H9 (cell line): ENCODE data around the gene PLXNB2. TPM values are rescaled to one million over a fixed set of nuclear protein-coding genes. Genes with fewer than 3 reads are reported as not detected.

Experiments used
- DNase-seq: peaks from one replicate; pipeline ENCODE4 v3.0.0-alpha.2; 2017
- H2AFZ ChIP-seq: one replicate; pipeline ENCODE4 v1.6.1; 2013; ENCODE audit warnings: mild to moderate bottlenecking, low read length, control low read depth, moderate library complexity
- H2AK5ac ChIP-seq: 2 replicates; pipeline ENCODE4 v1.6.1; 2013; ENCODE audit warnings: low read length, control low read depth, mixed read lengths; ENCODE audit not compliant: insufficient read length
- H2BK120ac ChIP-seq: one replicate; pipeline ENCODE4 v1.6.1; 2013; ENCODE audit warnings: low read depth, mild to moderate bottlenecking, low read length, control low read depth, inconsistent platforms; ENCODE audit not compliant: poor library complexity, severe bottlenecking
- H2BK12ac ChIP-seq: 2 replicates; pipeline ENCODE4 v1.6.1; 2013; ENCODE audit warnings: low read length, control low read depth, mixed read lengths, low read depth; ENCODE audit not compliant: insufficient read length
- H2BK15ac ChIP-seq: 2 replicates; pipeline ENCODE4 v1.6.1; 2013; ENCODE audit warnings: low read depth, low read length, control low read depth
- H2BK20ac ChIP-seq: one replicate; pipeline ENCODE4 v1.6.1; 2013; ENCODE audit warnings: low read depth, mild to moderate bottlenecking, low read length, control low read depth, inconsistent platforms; ENCODE audit not compliant: poor library complexity, severe bottlenecking
- H2BK5ac ChIP-seq: 2 replicates; pipeline ENCODE4 v1.6.1; 2013; ENCODE audit warnings: low read length, control low read depth, mixed read lengths; ENCODE audit not compliant: insufficient read length
- H3K14ac ChIP-seq: 2 replicates; pipeline ENCODE4 v1.6.1; 2013; ENCODE audit warnings: low read length, control low read depth; ENCODE audit not compliant: insufficient read depth
- H3K18ac ChIP-seq: 2 replicates; pipeline ENCODE4 v1.6.1; 2013; ENCODE audit warnings: low read depth, mild to moderate bottlenecking, mixed read lengths, low read length, control low read depth; ENCODE audit not compliant: insufficient read length
- H3K23ac ChIP-seq: 2 replicates; pipeline ENCODE4 v1.6.1; 2013; ENCODE audit warnings: low read length, control low read depth, mixed read lengths, low read depth; ENCODE audit not compliant: insufficient read length
- H3K23me2 ChIP-seq: 2 replicates; pipeline ENCODE4 v1.6.1; 2013; ENCODE audit warnings: low read depth, mild to moderate bottlenecking, mixed read lengths, low read length, control low read depth; ENCODE audit not compliant: insufficient read length, poor library complexity, severe bottlenecking
- H3K27ac ChIP-seq: 2 replicates; pipeline ENCODE4 v1.5.1; 2013; ENCODE audit warnings: low read length, control low read depth, mixed read lengths, low read depth; ENCODE audit not compliant: insufficient read length
- H3K27me3 ChIP-seq: 2 replicates; pipeline ENCODE4 v1.6.1; 2013; ENCODE audit warnings: low read length, control low read depth, inconsistent platforms; ENCODE audit not compliant: insufficient read depth
- H3K4ac ChIP-seq: 2 replicates; pipeline ENCODE4 v1.6.1; 2013; ENCODE audit warnings: low read depth, mild to moderate bottlenecking, control low read depth, inconsistent platforms, low read length, moderate library complexity
- H3K4me1 ChIP-seq: 2 replicates; pipeline ENCODE4 v1.6.1; 2013; ENCODE audit warnings: low read length, control low read depth, inconsistent platforms; ENCODE audit not compliant: insufficient read depth
- H3K4me2 ChIP-seq: 2 replicates; pipeline ENCODE4 v1.6.1; 2013; ENCODE audit warnings: low read length, control low read depth, mixed read lengths; ENCODE audit not compliant: insufficient read length, insufficient read depth
- H3K56ac ChIP-seq: 2 replicates; pipeline ENCODE4 v1.6.1; 2013; ENCODE audit warnings: low read depth, mild to moderate bottlenecking, mixed read lengths, low read length, control low read depth; ENCODE audit not compliant: insufficient read length
- H3K79me1 ChIP-seq: 2 replicates; pipeline ENCODE4 v1.6.1; 2013; ENCODE audit warnings: low read depth, mild to moderate bottlenecking, moderate library complexity, low read length, control low read depth, inconsistent platforms; ENCODE audit not compliant: insufficient read depth, poor library complexity, severe bottlenecking
- H3K79me2 ChIP-seq: 2 replicates; pipeline ENCODE4 v1.6.1; 2013; ENCODE audit warnings: low read length, control low read depth, inconsistent platforms; ENCODE audit not compliant: insufficient read depth
- H3K9ac ChIP-seq: 2 replicates; pipeline ENCODE4 v1.6.1; 2013; ENCODE audit warnings: low read length, control low read depth, mixed read lengths; ENCODE audit not compliant: insufficient read length; ENCODE audit errors: extremely low read depth
- H3K9me3 ChIP-seq: one replicate; pipeline ENCODE4 v1.6.1; 2013; ENCODE audit warnings: low read depth, low read length, inconsistent platforms; ENCODE audit not compliant: control insufficient read depth
- H3T11ph ChIP-seq: one replicate; pipeline ENCODE4 v1.6.1; 2013; ENCODE audit warnings: mild to moderate bottlenecking, low read length, control low read depth, inconsistent platforms
- H4K20me1 ChIP-seq: one replicate; pipeline ENCODE4 v1.6.1; 2013; ENCODE audit not compliant: control insufficient read depth, insufficient read length, insufficient read depth
- H4K5ac ChIP-seq: 2 replicates; pipeline ENCODE4 v1.6.1; 2013; ENCODE audit warnings: low read depth, mild to moderate bottlenecking, mixed read lengths, low read length, control low read depth; ENCODE audit not compliant: insufficient read length
- H4K8ac ChIP-seq: replicated peaks from 2 replicates; pipeline ENCODE4 v1.6.1; 2013; ENCODE audit warnings: low read length, control low read depth, mixed read lengths, low read depth; ENCODE audit not compliant: insufficient read length
- H4K91ac ChIP-seq: 2 replicates; pipeline ENCODE4 v1.6.1; 2013; ENCODE audit warnings: low read depth, mild to moderate bottlenecking, moderate library complexity, mixed read lengths, low read length, control low read depth; ENCODE audit not compliant: insufficient read length
- H3K27ac Mint-ChIP-seq, 3 experiments: 2 replicates in 2 of 3; 3 replicates in 1 of 3; pipeline ENCODE4 v1.8.0; 2020 to 2021; ENCODE audit warnings: mixed read lengths in 3 of 3, mild to moderate bottlenecking in 1 of 3, moderate library complexity in 1 of 3
- H3K27me3 Mint-ChIP-seq: 2 replicates; pipeline ENCODE4 v1.8.0; 2021; ENCODE audit warnings: low read depth, mild to moderate bottlenecking, moderate library complexity, mixed read lengths
- H3K36me3 Mint-ChIP-seq, 3 experiments: 2 replicates in 2 of 3; 3 replicates in 1 of 3; pipeline ENCODE4 v1.8.0; 2020 to 2021; ENCODE audit warnings: low read depth in 3 of 3, mixed read lengths in 3 of 3; ENCODE audit not compliant: insufficient read depth in 1 of 3
- H3K4me1 Mint-ChIP-seq, 2 experiments: 2 replicates each; pipeline ENCODE4 v1.8.0; 2020; ENCODE audit warnings: mixed read lengths in 2 of 2
- H3K4me3 Mint-ChIP-seq, 2 experiments: 2 replicates in 1 of 2; 3 replicates in 1 of 2; pipeline ENCODE4 v1.8.0; 2020 to 2021; ENCODE audit warnings: mild to moderate bottlenecking in 2 of 2, mixed read lengths in 2 of 2, moderate library complexity in 1 of 2
- H3K9me3 Mint-ChIP-seq, 2 experiments: 2 replicates in 1 of 2; 3 replicates in 1 of 2; pipeline ENCODE4 v1.8.0; 2020; ENCODE audit warnings: mild to moderate bottlenecking in 2 of 2, mixed read lengths in 2 of 2, moderate library complexity in 1 of 2
- WGBS: extraction: QIAGEN DNeasy Blood & Tissue Kit; methylation state at CpG from one replicate; pipeline ENCODE4 v1.1.7; 2013; ENCODE audit warnings: missing lambda C conversion rate, low lambda C conversion rate, mixed read lengths; ENCODE audit not compliant: insufficient read length; ENCODE audit errors: extremely low coverage; 5-methylcytosine and 5-hydroxymethylcytosine counted together
- total RNA-seq: library from RNA; stranded (reverse); gene quantifications from 2 replicates; pipeline ENCODE4 v1.2.1, GENCODE V29; 2021
- TF ChIP-seq, protein P1 (sequence below): fragments of 200-600 bp; sonication (generic); conservative IDR thresholded peaks from 3 replicates; pipeline ENCODE4 v1.8.0; 2021; ENCODE audit warnings: antibody characterized with exemption, mild to moderate bottlenecking

Gene PLXNB2
- total RNA-seq, 1 experiment from 2014 or later: 87.6 TPM

DNA sequence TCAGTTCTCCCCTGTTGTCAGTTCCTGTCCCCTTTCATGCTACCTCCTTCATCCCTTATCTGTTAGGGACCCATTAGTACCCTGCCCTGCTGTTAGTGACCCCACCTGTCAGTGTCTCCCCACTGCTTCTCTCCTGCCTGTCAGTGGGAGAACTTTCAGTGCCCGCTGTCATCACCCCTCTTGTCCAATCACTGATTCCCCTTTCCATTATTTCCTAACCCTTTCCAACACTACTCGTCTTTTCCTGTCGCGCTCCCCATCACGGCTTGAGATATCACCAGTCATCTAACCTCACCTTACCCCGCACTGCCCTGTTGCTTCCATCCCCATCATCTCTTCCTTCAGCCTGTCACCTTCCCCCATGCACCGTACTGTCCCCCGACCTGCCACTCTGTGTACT, 39.7 kb upstream of the PLXNB2 start:
- no peak overlapping the region for H2BK20ac ChIP-seq
- H2BK5ac ChIP-seq: no peak overlapping the region
- H3K27me3 ChIP-seq: no peaks in the 10 kb centered on the region
- no peak overlapping the region for H4K8ac ChIP-seq
- TF ChIP-seq, protein P1, sequence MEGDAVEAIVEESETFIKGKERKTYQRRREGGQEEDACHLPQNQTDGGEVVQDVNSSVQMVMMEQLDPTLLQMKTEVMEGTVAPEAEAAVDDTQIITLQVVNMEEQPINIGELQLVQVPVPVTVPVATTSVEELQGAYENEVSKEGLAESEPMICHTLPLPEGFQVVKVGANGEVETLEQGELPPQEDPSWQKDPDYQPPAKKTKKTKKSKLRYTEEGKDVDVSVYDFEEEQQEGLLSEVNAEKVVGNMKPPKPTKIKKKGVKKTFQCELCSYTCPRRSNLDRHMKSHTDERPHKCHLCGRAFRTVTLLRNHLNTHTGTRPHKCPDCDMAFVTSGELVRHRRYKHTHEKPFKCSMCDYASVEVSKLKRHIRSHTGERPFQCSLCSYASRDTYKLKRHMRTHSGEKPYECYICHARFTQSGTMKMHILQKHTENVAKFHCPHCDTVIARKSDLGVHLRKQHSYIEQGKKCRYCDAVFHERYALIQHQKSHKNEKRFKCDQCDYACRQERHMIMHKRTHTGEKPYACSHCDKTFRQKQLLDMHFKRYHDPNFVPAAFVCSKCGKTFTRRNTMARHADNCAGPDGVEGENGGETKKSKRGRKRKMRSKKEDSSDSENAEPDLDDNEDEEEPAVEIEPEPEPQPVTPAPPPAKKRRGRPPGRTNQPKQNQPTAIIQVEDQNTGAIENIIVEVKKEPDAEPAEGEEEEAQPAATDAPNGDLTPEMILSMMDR: no peak
- no peak overlapping the region for H3K14ac ChIP-seq
- WGBS: 100% methylated on average over 4 of the region's 8 CpGs
- H3K9ac ChIP-seq: no peak overlapping the region
- H3K4me1 Mint-ChIP-seq: 0 out of 4 replicates have a peak, but pooled peaks cover 0 to 4% of the 10 kb centered on the region in 2 experiments
- no peak for DNase-seq
- no peak overlapping the region for H3K18ac ChIP-seq
- H2AFZ ChIP-seq: no peak overlapping the region
- H3K23me2 ChIP-seq: peaks cover 4% of the 10 kb centered on the region
- no peaks in the 10 kb centered on the region for H3K9me3 Mint-ChIP-seq
- H3K23ac ChIP-seq: no peak overlapping the region
- H4K91ac ChIP-seq: no peak overlapping the region
- H3K79me1 ChIP-seq: peaks cover 9% of the 10 kb centered on the region
- H3K79me2 ChIP-seq: 0 out of 2 replicates have a peak, but pooled peaks cover 3% of the 10 kb centered on the region
- no peak overlapping the region for H2BK12ac ChIP-seq
- no peak overlapping the region for H2BK120ac ChIP-seq
- H3K27ac Mint-ChIP-seq: no peak overlapping the region
- no peaks in the 10 kb centered on the region for H3K27me3 Mint-ChIP-seq
- no peak overlapping the region for H3K4me2 ChIP-seq
- H4K20me1 ChIP-seq: peaks cover 3% of the 10 kb centered on the region
- no peak overlapping the region for H3T11ph ChIP-seq
- H3K36me3 Mint-ChIP-seq: peaks cover 0 to 8% (median 3%) of the 10 kb centered on the region in 3 experiments; a peak in 4 of 7 replicates
- no peak overlapping the region for H3K4me3 Mint-ChIP-seq
- H3K27ac ChIP-seq: no peak overlapping the region
- no peak overlapping the region for H2BK15ac ChIP-seq
- no peaks in the 10 kb centered on the region for H3K4me1 ChIP-seq
- H3K9me3 ChIP-seq: no peaks in the 10 kb centered on the region
- no peak overlapping the region for H2AK5ac ChIP-seq
- no peak overlapping the region for H3K4ac ChIP-seq
- H4K5ac ChIP-seq: no peak overlapping the region
- H3K56ac ChIP-seq: peak overlapping the region; percentile 7
